Right lobe of liver (tissue), 6 donors: ENCODE results near the gene ANO6. TPM values are rescaled to one million over a fixed set of nuclear protein-coding genes. Genes with fewer than 3 reads are reported as not detected.

Experiments used
- ATAC-seq, 4 donors: fragments of 200-7000 bp; cut with Tn5 transposase; one replicate each; pipeline ENCODE4 v1.9.1; 2020; ENCODE audit warnings: mild to moderate bottlenecking in 4 of 4, moderate library complexity in 4 of 4
- DNase-seq, 3 donors: peaks; one replicate each; pipeline ENCODE4 v3.0.0-alpha.2; 2020
- H3K27ac ChIP-seq, 3 donors: fragments of 200-600 bp; one replicate each; pipeline ENCODE4 v1.8.0; 2022
- H3K27me3 ChIP-seq, 2 donors: fragments of 200-600 bp; one replicate each; pipeline ENCODE4 v1.8.0; 2022
- H3K36me3 ChIP-seq, 4 donors: fragments of 200-600 bp; sonication (generic) in 1 of 4; one replicate each; pipeline versions ENCODE4 v1.5.1 to v1.8.0; 2017 to 2022; ENCODE audit warnings: control low read depth in 1 of 4
- H3K4me1 ChIP-seq, 4 donors: fragments of 200-600 bp; sonication (generic) in 1 of 4; one replicate each; pipeline versions ENCODE4 v1.5.1 to v1.8.0; 2017 to 2022; ENCODE audit warnings: control low read depth in 1 of 4
- H3K4me3 ChIP-seq, 3 donors: fragments of 200-600 bp; one replicate each; pipeline ENCODE4 v1.8.0; 2022
- H3K9me3 ChIP-seq, 4 donors: fragments of 200-600 bp; sonication (generic) in 1 of 4; one replicate each; pipeline versions ENCODE4 v1.5.1 to v1.8.0; 2017 to 2022; ENCODE audit warnings: control low read depth in 1 of 4
- POLR2A ChIP-seq: fragments of 450-650 bp; IDR thresholded peaks from one replicate; pipeline ENCODE4 v1.6.1; 2017; ENCODE audit warnings: antibody characterized with exemption, mild to moderate bottlenecking
- WGBS: methylation state at CpG from one replicate; pipeline ENCODE4 v1.1.6; 2018; ENCODE audit warnings: low coverage, low lambda C conversion rate; ENCODE audit not compliant: insufficient coverage; ENCODE audit errors: missing lambda C conversion rate; 5-methylcytosine and 5-hydroxymethylcytosine counted together
- intact Hi-C, 2 donors: fragments of 100-400 bp; cut with DNase I; formaldehyde crosslinking; loops; one replicate each; pipeline versions ENCODE4 v1.11.2 to v1.14.1; 2022
- total RNA-seq, 6 experiments: library from RNA; depleted of rRNA in 2 of 6; stranded (reverse); fragments of >200 nt in 2 of 6; fragmentation: NEBNext Ultra II Directional in 3 of 6; extraction: Animal tissue kit (Norgen Biotek cat#: 25700) in 3 of 6; gene quantifications; one replicate each; pipeline versions ENCODE4 v1.1.0 to v1.2.4, GENCODE V29; 2016 to 2023
- TF ChIP-seq, protein P1 (sequence below), 4 donors: fragments of 200-600 bp in 3 of 4; fragments of 450-650 bp in 1 of 4; IDR thresholded peaks; one replicate each; pipeline versions ENCODE4 v1.5.1 to v1.8.0; 2016 to 2022; ENCODE audit warnings: antibody characterized with exemption in 4 of 4, mild to moderate bottlenecking in 2 of 4
- donor health status: DM: no; HTN: yes; CAD: no.
- donor health status: DM: no; HTN: no; CAD: no.
- donor health status: DM: no; HTN: no; CAD: no.
- donor health status: DM: no; HTN: yes; CAD: no.
- donor health status: DM: no; HTN: yes; CAD: no.

Gene ANO6
- total RNA-seq, 6 experiments from 2014 or later = 41.8 to 78.5 (median 48.9) TPM

DNA sequence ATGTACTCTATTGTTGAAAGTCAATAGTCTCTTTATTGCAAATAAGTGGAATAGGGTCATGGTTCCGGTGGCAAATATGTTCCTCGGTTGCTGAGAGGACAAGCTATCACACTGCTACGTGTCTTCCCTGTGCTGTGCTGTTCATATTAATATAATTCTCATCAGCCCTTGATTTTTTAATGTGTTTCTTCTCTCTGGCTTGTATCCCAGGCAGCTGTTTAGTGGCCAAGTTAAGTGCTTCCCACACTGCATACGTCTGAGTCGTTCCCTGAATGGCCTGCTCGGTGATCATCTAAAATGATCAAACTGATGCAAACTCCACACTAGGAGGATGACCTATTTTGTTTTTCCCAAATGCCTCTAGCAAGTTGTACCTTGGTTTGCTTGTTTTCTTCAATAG lies 186.4 kb downstream of the ANO6 start:
- H3K4me1 ChIP-seq = peaks cover 0 to 6% (median 0%) of the 10 kb centered on the region in 4 donors
- H3K27ac ChIP-seq = no peak overlapping the region
- H3K36me3 ChIP-seq = peaks cover 0 to 12% (median 0%) of the 10 kb centered on the region in 4 donors
- no peaks in the 10 kb centered on the region for H3K27me3 ChIP-seq
- intact Hi-C loops = no loop called here
- ATAC-seq (no peak), DNase-seq (no peak)
- H3K9me3 ChIP-seq = no peaks in the 10 kb centered on the region
- WGBS = 75% methylated on average over 6 of the region's 6 CpGs
- no peak overlapping the region for H3K4me3 ChIP-seq
- TF ChIP-seq, protein P1, sequence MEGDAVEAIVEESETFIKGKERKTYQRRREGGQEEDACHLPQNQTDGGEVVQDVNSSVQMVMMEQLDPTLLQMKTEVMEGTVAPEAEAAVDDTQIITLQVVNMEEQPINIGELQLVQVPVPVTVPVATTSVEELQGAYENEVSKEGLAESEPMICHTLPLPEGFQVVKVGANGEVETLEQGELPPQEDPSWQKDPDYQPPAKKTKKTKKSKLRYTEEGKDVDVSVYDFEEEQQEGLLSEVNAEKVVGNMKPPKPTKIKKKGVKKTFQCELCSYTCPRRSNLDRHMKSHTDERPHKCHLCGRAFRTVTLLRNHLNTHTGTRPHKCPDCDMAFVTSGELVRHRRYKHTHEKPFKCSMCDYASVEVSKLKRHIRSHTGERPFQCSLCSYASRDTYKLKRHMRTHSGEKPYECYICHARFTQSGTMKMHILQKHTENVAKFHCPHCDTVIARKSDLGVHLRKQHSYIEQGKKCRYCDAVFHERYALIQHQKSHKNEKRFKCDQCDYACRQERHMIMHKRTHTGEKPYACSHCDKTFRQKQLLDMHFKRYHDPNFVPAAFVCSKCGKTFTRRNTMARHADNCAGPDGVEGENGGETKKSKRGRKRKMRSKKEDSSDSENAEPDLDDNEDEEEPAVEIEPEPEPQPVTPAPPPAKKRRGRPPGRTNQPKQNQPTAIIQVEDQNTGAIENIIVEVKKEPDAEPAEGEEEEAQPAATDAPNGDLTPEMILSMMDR (IDR thresholded peaks at IDR 0.05) = no peak
- no peak for TF ChIP-seq POLR2A

DNA sequence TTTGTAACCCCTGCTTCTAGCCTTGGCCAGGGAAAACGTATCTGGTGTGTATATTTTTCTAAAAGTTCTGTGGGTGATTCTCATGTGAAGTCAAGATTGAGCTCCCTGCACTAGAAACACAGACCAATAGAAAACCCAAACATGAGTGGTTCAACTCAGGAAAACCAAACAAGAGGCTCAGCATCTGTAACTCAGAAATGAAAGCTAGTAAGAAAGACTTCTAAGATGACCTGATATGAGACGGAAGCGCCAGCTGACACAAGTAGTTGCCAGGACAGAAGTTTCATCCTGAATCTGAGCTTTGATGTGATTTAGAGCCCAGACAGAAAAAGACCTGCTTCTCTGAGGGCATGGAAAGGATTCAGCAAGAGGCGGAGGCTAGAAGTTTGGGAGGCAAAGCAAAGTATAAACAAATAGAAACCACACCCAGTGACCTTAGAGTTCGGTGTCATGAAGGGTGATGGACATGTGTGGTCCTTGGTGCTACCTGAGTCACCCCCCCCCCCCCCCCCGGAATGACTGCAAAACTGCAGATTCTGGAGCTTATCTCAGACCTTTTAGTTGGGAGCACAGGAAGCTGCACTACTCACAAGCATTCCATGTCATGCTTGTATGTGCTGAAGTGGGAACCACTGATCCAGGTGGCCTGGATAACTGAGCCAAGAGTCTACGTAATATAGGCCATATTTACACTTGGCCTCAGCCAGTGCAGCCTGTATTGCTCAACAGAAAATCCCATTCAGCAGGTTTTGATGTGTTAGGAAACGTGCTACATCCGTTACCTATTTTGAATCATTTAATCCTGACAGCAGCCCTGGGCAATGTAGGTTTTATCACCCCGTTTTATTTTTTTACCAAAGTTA lies 191.3 kb downstream of the ANO6 start:
- 30% methylated on average over 9 of the region's 10 CpGs for WGBS
- intact Hi-C loops = no loop called here
- peaks cover 0 to 23% (median 9%) of the 10 kb centered on the region in 4 donors for H3K4me1 ChIP-seq
- DNase-seq = peak in 1 of 3 donors; percentile 67
- H3K36me3 ChIP-seq = peaks cover 0 to 33% (median 4%) of the 10 kb centered on the region in 4 donors
- H3K27ac ChIP-seq = peak overlapping the region; percentile 30 to 75 (median 57)
- peak; percentile 90 to 97 (median 94) for ATAC-seq
- TF ChIP-seq, protein P1 (IDR thresholded peaks at IDR 0.05) = no peak
- no peak for TF ChIP-seq POLR2A
- H3K4me3 ChIP-seq = no peak overlapping the region
- no peaks in the 10 kb centered on the region for H3K9me3 ChIP-seq
- no peaks in the 10 kb centered on the region for H3K27me3 ChIP-seq

DNA sequence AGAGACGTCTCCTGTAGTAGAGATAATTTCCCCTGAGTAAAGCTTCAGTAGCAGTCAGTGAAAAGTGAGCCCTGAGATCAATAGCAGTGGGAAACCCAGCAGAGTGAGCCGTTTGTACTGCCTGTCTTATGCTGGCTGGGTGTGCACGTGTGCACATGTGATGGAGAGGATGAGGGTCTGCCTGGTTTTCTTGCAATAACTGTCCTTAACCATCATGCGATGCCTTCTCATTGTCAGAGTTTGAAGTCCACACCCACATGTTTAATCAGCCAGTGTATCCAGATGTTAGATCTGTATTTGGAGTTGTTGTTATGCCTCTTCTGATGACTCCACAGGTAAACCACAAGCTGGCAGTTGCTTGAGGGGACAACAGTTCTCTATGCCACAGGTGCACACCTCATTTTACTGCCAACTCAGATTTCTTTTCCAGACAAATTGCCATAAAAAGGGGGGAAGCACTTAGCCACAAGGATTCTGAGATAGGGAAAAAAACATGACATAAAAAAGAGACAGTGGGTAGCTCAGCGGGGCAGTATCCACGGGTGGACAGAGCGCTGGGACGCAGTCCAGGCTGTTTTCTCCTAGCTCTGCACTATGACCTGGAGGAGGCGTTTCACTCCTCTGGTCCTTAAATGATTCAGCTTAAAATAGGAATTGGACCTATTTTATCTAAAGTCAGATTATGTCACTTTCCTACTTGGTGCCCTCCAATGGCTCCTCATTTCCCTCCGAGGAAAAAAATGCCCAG lies 192.3 kb downstream of the ANO6 start:
- Histone ChIP-seq H3K27me3 (no peaks in the 10 kb centered on the region), H3K4me1 (peaks cover 0 to 23% (median 9%) of the 10 kb centered on the region in 4 donors), H3K9me3 (no peaks in the 10 kb centered on the region), H3K36me3 (peaks cover 0 to 39% (median 8%) of the 10 kb centered on the region in 4 donors), H3K27ac (peak overlapping the region in 2 of 3 donors; percentile 53 to 75), H3K4me3 (no peak overlapping the region)
- TF ChIP-seq, protein P1 (IDR thresholded peaks at IDR 0.05) = peak in 1 of 4 donors; percentile 18
- TF ChIP-seq POLR2A = no peak
- DNase-seq = peak in 1 of 3 donors; percentile 65
- WGBS = 36% methylated on average over 10 of the region's 10 CpGs
- peak; percentile 69 to 84 (median 76) for ATAC-seq
- intact Hi-C loops = no loop called here

DNA sequence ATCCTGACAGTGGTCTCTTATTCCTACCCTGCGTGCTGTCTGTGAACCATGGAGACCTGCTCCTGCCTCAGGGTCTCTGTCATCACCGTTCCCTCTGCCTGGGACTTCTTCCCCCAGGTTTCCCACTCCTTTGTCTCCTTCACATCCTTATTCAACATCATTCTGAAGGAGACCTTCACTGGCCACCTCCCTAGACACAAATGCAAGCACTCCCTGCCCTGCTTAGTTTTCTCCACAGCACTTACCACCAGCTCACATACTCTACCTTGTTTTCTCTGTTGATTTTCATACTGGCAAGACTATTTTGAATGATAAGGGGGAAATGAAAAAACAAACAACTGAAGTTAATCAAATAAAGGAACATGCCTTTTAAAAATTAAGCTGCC lies 192.8 kb downstream of the ANO6 start:
- TF ChIP-seq POLR2A = no peak
- TF ChIP-seq, protein P1 (IDR thresholded peaks at IDR 0.05) = no peak
- 93% methylated on average over 2 of the region's 2 CpGs for WGBS
- peak overlapping the region in 1 of 3 donors; percentile 75 for H3K27ac ChIP-seq
- intact Hi-C loops = no loop called here
- no peak for DNase-seq
- H3K27me3 ChIP-seq = no peaks in the 10 kb centered on the region
- H3K9me3 ChIP-seq = no peaks in the 10 kb centered on the region
- no peak overlapping the region for H3K4me3 ChIP-seq
- ATAC-seq = no peak
- peaks cover 0 to 23% (median 9%) of the 10 kb centered on the region in 4 donors for H3K4me1 ChIP-seq
- peaks cover 0 to 34% (median 8%) of the 10 kb centered on the region in 4 donors for H3K36me3 ChIP-seq
